Karpas-422 (cell line): ENCODE results near the gene HCCS. TPM values are rescaled to one million over a fixed set of nuclear protein-coding genes. Genes with fewer than 3 reads are reported as not detected.
A peak's percentile ranks its signal among the peaks of the same experiment; 100 is the strongest.

ENCODE experiments used
- DNase-seq: peaks from one replicate; pipeline ENCODE4 v3.0.0-alpha.2; 2015
- H2AFZ ChIP-seq: fragments of 200-600 bp; sonication (generic); 2 replicates; pipeline ENCODE4 v1.6.1; 2014; ENCODE audit warnings: antibody characterized with exemption, low read length, mixed read lengths
- H3K27ac ChIP-seq: fragments of 200-600 bp; sonication (generic); 2 replicates; pipeline ENCODE4 v1.5.1; 2014; ENCODE audit warnings: mild to moderate bottlenecking, low read length, moderate library complexity
- H3K27me3 ChIP-seq: fragments of 200-600 bp; sonication (generic); 2 replicates; pipeline ENCODE4 v1.6.1; 2014; ENCODE audit warnings: low read length, mixed read lengths
- H3K36me3 ChIP-seq: fragments of 200-600 bp; sonication (generic); 2 replicates; pipeline ENCODE4 v1.6.1; 2014; ENCODE audit warnings: low read length, mixed read lengths; ENCODE audit not compliant: insufficient read depth
- H3K4me1 ChIP-seq: fragments of 200-600 bp; sonication (generic); 2 replicates; pipeline ENCODE4 v1.6.1; 2014; ENCODE audit warnings: mild to moderate bottlenecking, low read length, mixed read lengths
- H3K4me2 ChIP-seq: fragments of 200-600 bp; sonication (generic); 2 replicates; pipeline ENCODE4 v1.6.1; 2014; ENCODE audit warnings: low read length, low read depth, mild to moderate bottlenecking; ENCODE audit not compliant: poor library complexity, severe bottlenecking
- H3K4me3 ChIP-seq: fragments of 200-600 bp; sonication (generic); 2 replicates; pipeline ENCODE4 v1.5.1; 2014; ENCODE audit warnings: mild to moderate bottlenecking, antibody characterized with exemption, low read length, mixed read lengths
- H3K79me2 ChIP-seq: fragments of 200-600 bp; sonication (generic); 2 replicates; pipeline ENCODE4 v1.6.1; 2014; ENCODE audit warnings: mild to moderate bottlenecking, low read length, mixed read lengths
- H3K9ac ChIP-seq: fragments of 200-600 bp; sonication (generic); 2 replicates; pipeline ENCODE4 v1.6.0; 2014; ENCODE audit warnings: low read length
- H3K9me2 ChIP-seq: fragments of 200-600 bp; sonication (generic), shearing (Covaris generic); replicated peaks from 2 replicates; pipeline ENCODE4 v1.6.0; 2014; ENCODE audit warnings: mild to moderate bottlenecking, low read length, moderate library complexity; ENCODE audit not compliant: insufficient read depth
- H3K9me3 ChIP-seq: fragments of 300-700, 200-600 bp; sonication (generic); 2 replicates; pipeline ENCODE4 v1.6.1; 2014; ENCODE audit warnings: low read length, mixed read lengths
- H4K20me1 ChIP-seq: fragments of 200-600 bp; sonication (generic); 2 replicates; pipeline ENCODE4 v1.6.1; 2014; ENCODE audit warnings: mild to moderate bottlenecking, antibody characterized with exemption, low read length, low read depth; ENCODE audit not compliant: insufficient read depth
- total RNA-seq: library from RNA; depleted of rRNA; stranded (reverse); fragments of >200 nt; shearing (Covaris generic); gene quantifications from 2 replicates; pipeline ENCODE4 v1.2.3, GENCODE V29; 2014; ENCODE audit warnings: low replicate concordance

Gene HCCS
- total RNA-seq, 1 experiment from 2014 or later, result 27.4 TPM

DNA sequence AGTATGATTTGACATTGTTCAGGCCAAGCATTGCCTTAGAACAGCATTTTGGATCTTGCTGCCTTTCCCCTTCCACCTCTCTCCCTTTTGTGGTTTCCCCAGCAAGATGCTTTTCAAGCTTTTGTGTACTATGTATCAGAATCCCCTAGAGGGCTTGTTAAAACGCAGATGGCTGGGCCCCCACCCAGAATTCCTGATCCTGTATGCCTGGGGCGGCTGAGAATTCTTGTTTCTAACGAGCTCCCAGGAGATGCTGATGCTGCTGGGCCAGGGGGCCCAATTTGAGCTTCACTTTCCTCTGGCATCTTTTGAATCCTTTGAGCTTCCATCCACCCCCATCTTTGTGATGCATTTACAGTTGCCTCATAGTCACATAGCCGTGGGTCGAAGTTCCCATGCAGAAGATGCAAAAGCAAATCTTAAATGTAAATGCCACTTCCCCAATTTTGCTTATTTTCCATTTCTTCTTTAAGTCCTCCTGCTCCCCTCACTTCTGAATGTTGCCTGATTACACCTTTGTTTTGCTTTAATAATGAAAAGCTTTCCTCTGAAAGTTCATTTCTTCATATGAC lies 18.5 kb downstream of the HCCS start:
- no peak overlapping the region for H3K27ac ChIP-seq
- H2AFZ ChIP-seq, result no peak overlapping the region
- H3K9me2 ChIP-seq, result no peaks in the 10 kb centered on the region
- H3K9me3 ChIP-seq, result peaks cover 3% of the 10 kb centered on the region; the same call in 1 of the 2 replicates
- H3K4me1 ChIP-seq, result peaks cover 12% of the 10 kb centered on the region
- no peak overlapping the region for H3K4me3 ChIP-seq
- DNase-seq, result no peak
- H4K20me1 ChIP-seq, result no peaks in the 10 kb centered on the region
- no peak overlapping the region for H3K9ac ChIP-seq
- H3K36me3 ChIP-seq, result no peaks in the 10 kb centered on the region
- no peak overlapping the region for H3K4me2 ChIP-seq
- no peaks in the 10 kb centered on the region for H3K79me2 ChIP-seq
- no peaks in the 10 kb centered on the region for H3K27me3 ChIP-seq

DNA sequence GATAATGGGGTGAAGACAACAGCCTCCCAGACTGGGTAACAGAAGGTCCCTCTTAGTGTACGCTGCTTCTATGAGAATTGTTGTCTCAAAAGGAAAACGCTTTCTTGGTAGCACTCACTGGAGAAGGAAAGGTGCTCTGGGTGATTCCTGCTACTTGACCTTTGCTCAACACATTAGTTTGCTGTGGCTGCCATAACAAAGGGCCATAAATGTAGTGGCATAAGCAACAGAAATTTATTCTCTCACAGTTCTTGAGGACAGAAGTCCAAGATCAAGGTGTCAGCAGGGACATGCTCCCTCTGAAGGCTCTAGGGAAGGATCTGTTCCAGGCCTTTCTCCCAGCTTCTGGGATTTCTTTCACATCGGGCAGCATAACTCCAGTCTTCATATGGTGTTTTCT lies 19.0 kb downstream of the HCCS start:
- Histone ChIP-seq H4K20me1 (no peaks in the 10 kb centered on the region), H3K4me1 (peaks cover 12% of the 10 kb centered on the region), H3K27me3 (no peaks in the 10 kb centered on the region), H3K27ac (no peak overlapping the region), H3K9me3 (peaks cover 3% of the 10 kb centered on the region; the same call in 1 of the 2 replicates), H3K36me3 (no peaks in the 10 kb centered on the region), H3K4me2 (no peak overlapping the region), H2AFZ (no peak overlapping the region), H3K79me2 (no peaks in the 10 kb centered on the region), H3K9ac (no peak overlapping the region), H3K9me2 (no peaks in the 10 kb centered on the region), H3K4me3 (no peak overlapping the region)
- DNase-seq, result no peak

DNA sequence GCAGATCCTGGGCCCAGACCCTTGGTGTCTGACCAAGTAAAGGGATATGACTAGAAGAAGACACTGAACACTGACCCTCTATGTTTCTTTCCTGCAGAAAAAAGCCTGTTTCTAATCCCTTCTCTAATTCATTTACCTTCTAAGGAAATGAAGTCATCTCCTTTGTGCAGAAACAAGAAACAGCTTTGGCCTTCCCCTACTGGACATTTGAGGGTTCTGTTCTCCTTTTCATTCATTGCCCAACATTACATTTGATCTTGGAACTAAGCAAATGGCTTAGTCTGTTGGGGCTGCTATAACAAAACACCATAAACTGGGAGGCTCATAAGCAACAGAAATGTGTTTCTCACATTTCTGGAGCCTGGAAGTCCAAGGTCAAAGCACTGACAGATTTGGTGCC lies 20.0 kb downstream of the HCCS start:
- Histone ChIP-seq H2AFZ (no peak overlapping the region), H3K4me3 (no peak overlapping the region), H3K9ac (no peak overlapping the region), H3K9me2 (no peaks in the 10 kb centered on the region), H4K20me1 (no peaks in the 10 kb centered on the region), H3K4me1 (peaks cover 12% of the 10 kb centered on the region), H3K79me2 (no peaks in the 10 kb centered on the region), H3K27me3 (no peaks in the 10 kb centered on the region), H3K36me3 (no peaks in the 10 kb centered on the region), H3K27ac (no peak overlapping the region), H3K9me3 (peaks cover 3% of the 10 kb centered on the region; the same call in 1 of the 2 replicates), H3K4me2 (no peak overlapping the region)
- no peak for DNase-seq

DNA sequence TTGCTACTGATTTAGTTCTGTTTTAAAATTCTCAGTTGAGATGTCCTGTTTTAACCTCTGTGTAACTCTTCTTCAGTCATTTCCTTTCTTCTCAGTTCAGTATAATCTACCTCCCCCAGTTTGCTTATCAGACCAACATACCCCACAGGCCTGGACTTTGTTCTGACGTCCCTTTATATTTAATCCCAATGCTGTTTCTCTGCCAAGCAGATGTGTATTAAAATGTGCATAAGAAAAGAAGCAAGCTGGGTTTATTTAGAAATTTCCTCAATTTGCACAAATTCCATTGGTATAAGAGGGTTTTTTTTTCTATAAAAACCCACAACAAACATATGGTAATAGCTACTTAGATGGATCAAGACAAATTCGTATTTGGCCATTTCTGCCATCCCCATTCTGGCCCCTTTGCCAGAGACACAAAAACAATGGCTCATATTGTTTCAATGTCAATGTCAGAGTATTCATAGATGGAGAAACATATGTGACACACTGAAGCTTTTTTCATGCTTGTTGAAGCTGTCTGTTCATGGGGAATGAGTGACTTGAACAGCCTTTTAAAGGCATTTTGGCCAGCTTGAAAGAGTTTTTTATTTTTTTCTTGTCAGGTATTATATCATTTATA lies 24.5 kb downstream of the HCCS start:
- H3K79me2 ChIP-seq, result no peaks in the 10 kb centered on the region
- no peaks in the 10 kb centered on the region for H4K20me1 ChIP-seq
- no peak overlapping the region for H3K27ac ChIP-seq
- H3K4me2 ChIP-seq, result no peak overlapping the region
- no peak overlapping the region for H3K9ac ChIP-seq
- no peaks in the 10 kb centered on the region for H3K36me3 ChIP-seq
- no peak overlapping the region for H3K4me3 ChIP-seq
- H2AFZ ChIP-seq, result no peak overlapping the region
- peaks cover 12% of the 10 kb centered on the region for H3K4me1 ChIP-seq
- no peaks in the 10 kb centered on the region for H3K9me2 ChIP-seq
- H3K9me3 ChIP-seq, result no peaks in the 10 kb centered on the region
- no peaks in the 10 kb centered on the region for H3K27me3 ChIP-seq
- no peak for DNase-seq

DNA sequence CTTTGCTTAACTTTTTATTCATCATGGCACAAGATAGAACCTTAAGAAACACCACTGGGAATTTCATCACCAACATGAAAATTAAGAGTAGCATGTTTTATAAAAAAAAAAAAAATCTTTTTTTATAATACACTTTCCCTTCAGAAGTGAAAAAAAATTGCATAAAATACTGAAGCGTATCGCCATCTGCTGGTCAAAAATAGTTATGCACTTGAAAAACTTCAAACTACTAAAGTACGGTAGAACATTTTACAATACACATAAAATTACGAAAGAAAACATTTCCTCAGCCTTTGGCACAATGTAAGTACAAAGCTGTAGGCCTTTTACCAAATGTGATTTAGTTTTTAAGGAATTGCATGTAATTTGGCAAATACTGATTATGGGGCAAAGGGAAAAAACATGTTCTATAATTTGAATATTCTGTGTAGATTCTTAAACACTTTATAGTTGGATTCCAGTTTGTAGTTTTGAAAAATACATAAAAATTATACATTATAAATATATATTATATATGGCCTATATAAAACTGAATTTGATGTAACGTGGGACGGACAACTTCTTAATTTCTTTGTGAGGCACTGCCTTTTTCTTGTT lies 26.5 kb downstream of the HCCS start:
- Histone ChIP-seq H3K27ac (no peak overlapping the region), H3K27me3 (no peaks in the 10 kb centered on the region), H3K79me2 (no peaks in the 10 kb centered on the region), H3K9ac (no peak overlapping the region), H3K4me1 (peaks cover 12% of the 10 kb centered on the region), H4K20me1 (no peaks in the 10 kb centered on the region), H3K4me3 (no peak overlapping the region), H3K4me2 (no peak overlapping the region), H3K9me3 (no peaks in the 10 kb centered on the region), H3K9me2 (no peaks in the 10 kb centered on the region), H2AFZ (no peak overlapping the region), H3K36me3 (no peaks in the 10 kb centered on the region)
- DNase-seq, result peak; percentile 79

DNA sequence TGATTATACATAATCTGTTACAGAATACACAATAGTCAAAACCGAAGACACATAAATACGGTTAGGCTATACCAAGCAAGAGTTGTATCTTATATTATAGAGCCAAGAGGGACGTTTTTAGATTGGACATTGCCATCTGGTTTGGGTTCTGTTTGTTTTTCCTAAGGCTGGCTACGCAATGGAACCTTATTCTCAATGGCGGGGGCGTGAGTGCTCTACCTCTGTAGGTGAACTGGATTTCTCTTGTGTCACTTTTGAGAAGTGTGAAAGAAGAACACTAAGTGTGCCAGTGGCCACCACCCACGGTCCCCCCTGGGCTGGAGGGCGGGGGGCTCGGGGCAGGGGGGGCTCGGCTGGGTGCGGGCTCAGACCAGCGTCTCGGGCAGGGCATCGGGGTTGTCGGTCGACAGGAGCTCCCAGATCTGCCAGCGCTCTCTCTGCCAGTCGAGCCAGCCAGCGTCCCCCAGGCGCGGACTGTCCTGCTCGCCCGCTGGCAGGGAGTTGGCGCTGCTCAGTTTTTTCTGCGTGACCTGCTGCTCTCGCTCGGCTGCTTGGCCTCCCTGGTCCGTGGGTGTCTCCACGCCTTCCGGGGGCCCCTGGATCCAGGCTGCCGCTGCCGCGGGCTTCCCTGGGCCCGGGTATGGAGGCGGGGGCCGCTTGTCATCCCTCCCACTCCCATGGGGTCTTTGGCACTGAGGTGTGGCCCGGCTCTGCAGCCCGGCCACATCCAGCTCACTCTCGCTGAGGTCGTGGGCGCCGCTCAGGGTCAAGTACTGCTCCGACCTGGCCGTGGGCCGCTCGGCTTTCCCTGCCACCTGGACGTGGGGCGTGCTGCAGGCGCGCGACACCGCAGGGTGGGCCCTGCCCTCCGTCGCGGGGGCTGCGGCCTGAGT lies 27.6 kb downstream of the HCCS start:
- H3K4me1 ChIP-seq, result peaks cover 5% of the 10 kb centered on the region

DNA sequence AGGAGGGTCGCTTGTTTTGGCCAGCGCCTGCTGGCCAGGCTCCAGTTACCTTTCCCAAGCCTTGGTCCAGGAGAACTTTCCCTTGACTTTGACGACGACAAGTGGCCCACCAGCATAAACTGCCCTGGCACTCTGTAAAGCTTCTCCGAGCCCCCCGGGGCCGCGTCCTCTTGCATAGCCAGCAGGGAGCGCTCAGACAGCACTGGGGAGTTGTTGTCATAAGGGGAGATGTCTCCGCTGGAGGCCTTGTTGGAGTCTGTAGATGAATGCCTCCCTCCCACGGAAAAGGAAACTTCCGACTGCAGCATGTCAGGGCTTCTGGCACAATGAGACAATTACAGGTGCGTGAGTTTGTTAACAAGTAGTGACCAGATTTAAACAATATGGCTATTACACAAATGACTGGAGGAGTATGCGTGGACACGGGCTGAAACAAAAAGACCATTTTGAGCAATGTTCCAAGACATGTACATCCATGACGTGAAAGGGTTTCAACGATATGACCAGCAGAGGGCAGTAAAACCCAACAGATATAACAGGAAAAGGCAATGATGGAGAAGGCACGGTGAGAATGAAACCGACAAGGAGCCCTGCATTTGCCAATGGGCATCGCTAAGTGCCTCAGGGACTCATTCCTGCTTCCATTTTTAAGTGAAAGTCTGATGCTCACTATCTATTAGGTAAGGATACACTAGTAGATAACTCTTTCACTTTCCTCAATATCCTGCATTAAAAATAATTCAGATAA lies 33.0 kb downstream of the HCCS start:
- no peaks in the 10 kb centered on the region for H4K20me1 ChIP-seq
- no peaks in the 10 kb centered on the region for H3K9me3 ChIP-seq
- no peaks in the 10 kb centered on the region for H3K9me2 ChIP-seq
- H3K4me2 ChIP-seq, result no peak overlapping the region
- no peaks in the 10 kb centered on the region for H3K4me1 ChIP-seq
- H3K9ac ChIP-seq, result no peak overlapping the region
- no peaks in the 10 kb centered on the region for H3K79me2 ChIP-seq
- no peaks in the 10 kb centered on the region for H3K36me3 ChIP-seq
- H2AFZ ChIP-seq, result no peak overlapping the region
- H3K27me3 ChIP-seq, result no peaks in the 10 kb centered on the region; the same call in 1 of the 2 replicates
- peak; percentile 92 for DNase-seq
- no peak overlapping the region for H3K4me3 ChIP-seq
- no peak overlapping the region for H3K27ac ChIP-seq

More for the DNA sequence above, 27.6 kb downstream of the HCCS start:
- peak; percentile 32 for DNase-seq
- Histone ChIP-seq H3K27me3 (no peaks in the 10 kb centered on the region), H3K9me3 (no peaks in the 10 kb centered on the region), H3K4me3 (no peak overlapping the region), H3K36me3 (no peaks in the 10 kb centered on the region), H3K9ac (no peak overlapping the region), H2AFZ (no peak overlapping the region), H3K79me2 (no peaks in the 10 kb centered on the region), H3K4me2 (no peak overlapping the region), H4K20me1 (no peaks in the 10 kb centered on the region), H3K27ac (no peak overlapping the region), H3K9me2 (no peaks in the 10 kb centered on the region)
